ENCODE data around the gene GSE1.

GSE1 gene

DNA sequence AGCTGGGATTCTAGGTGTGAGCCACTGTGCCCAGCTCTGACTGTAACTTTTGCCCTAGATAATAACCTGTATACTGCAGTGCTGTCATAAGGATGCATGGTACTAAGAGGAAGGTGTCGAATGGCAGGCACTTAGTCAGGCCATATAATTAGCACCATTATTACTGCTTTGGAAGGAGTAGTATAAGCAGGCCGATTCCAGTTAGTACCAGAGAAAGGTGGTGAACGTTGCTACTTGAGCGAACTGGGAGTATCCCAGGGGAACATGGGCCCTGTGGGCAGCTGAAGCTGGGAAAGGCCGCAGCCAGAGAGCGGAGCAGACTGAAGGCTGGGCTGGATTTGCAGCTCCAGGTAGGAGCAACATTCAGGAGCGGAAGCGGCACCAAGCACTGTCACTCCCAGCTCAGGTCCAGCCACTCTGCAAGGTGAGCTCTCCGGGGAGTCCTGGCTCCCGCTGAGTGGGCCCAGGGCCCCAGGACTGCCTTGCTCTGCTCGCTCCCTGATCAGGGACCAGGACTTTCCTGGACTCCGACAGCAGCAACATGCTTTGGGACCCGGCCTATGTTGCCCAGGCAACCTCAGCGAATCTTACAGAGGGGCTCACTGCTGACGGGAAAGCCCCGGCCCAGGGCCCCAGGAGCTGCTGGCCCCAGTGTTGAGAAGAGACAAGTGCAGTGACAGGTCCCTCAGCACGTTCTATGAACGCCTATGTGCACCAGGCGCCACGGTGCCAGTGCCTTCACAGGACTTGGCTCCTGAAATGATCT is 109.2 kb downstream of the GSE1 start:
- TF ChIP-seq, protein P1, sequence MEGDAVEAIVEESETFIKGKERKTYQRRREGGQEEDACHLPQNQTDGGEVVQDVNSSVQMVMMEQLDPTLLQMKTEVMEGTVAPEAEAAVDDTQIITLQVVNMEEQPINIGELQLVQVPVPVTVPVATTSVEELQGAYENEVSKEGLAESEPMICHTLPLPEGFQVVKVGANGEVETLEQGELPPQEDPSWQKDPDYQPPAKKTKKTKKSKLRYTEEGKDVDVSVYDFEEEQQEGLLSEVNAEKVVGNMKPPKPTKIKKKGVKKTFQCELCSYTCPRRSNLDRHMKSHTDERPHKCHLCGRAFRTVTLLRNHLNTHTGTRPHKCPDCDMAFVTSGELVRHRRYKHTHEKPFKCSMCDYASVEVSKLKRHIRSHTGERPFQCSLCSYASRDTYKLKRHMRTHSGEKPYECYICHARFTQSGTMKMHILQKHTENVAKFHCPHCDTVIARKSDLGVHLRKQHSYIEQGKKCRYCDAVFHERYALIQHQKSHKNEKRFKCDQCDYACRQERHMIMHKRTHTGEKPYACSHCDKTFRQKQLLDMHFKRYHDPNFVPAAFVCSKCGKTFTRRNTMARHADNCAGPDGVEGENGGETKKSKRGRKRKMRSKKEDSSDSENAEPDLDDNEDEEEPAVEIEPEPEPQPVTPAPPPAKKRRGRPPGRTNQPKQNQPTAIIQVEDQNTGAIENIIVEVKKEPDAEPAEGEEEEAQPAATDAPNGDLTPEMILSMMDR (IDR thresholded peaks at IDR 0.05; ENCODE audit: low read depth, low read length, missing control alignments) = no peak
- no peak for DNase-seq (ENCODE audit: extremely low read depth, low read depth)
- no peak overlapping the region for H3K4me3 ChIP-seq (replicated peaks; ENCODE audit: low read depth, low read length)

DNA sequence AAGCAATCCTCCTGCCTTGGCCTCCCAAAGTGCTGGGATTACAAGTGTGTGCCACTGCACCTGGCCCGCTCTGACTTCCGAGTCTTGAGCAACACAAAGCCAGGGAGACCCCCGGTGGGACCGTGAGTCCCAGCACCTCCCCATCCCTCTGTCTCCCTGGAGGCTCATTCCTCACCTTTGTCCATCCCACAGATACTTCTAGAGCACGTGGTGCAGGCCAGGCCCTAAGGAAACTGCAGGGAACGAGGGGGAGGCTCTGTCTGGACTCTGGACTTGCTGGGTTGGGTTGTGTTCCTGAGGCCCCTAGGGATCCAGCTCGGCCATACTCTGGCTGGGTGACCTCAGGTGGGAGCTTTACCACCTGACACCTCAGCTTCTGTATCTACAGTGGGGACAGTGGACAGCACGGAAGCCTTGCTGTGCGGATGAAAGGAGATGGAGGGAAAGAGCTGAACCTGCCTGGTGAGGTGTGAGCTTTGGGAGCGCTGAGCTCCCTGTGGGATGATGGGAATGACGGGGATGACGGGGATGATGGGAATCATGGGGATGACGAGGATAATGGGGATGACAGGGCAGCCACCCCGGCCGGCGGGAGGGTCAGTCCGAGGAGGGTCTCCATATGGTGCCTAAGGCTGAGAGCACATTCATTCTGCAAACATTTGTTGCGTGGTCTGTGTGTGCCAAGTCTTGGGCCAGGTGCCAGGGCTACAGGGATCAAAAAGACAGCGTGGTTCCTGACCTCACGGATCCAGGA is 111.2 kb downstream of the GSE1 start:
- no peak overlapping the region for H3K4me3 ChIP-seq (replicated peaks; ENCODE audit: low read depth, low read length)
- DNase-seq (ENCODE audit: extremely low read depth, low read depth) = no peak
- TF ChIP-seq, protein P1 (IDR thresholded peaks at IDR 0.05; ENCODE audit: low read depth, low read length, missing control alignments) = no peak

DNA sequence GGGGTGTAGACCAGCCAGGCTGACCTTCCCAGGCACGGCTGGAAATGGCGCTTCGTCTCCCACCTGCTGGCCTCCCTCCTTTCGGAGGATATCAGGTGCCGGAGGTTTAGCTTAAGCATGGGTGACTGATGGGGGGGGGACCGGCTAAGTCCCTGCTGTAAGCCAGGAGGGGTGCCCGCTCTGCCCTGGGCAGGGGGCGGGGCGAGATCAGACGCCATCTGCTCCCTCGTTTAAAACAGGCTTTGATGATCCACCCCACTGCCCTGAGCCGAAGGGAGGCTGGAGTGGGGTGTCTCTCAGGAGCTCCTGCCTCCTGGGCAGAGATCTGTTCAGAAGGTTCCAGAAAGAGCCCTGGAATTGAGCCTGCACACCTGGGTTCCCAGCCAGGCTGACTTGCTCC is 111.8 kb downstream of the GSE1 start:
- TF ChIP-seq, protein P1 (IDR thresholded peaks at IDR 0.05; ENCODE audit: low read depth, low read length, missing control alignments) = no peak
- no peak for DNase-seq (ENCODE audit: extremely low read depth, low read depth)
- no peak overlapping the region for H3K4me3 ChIP-seq (replicated peaks; ENCODE audit: low read depth, low read length)

Data from HFF-Myc (cell line).